WTC11 (cell line): Measurements from ENCODE around the gene DGKG. TPM values are rescaled to one million over a fixed set of nuclear protein-coding genes. Genes with fewer than 3 reads are reported as not detected.

Source experiments
- ATAC-seq: fragments of 200-7000 bp; cut with Tn5 transposase; 2 replicates; pipeline ENCODE4 v1.10.0; 2021; ENCODE audit warnings: mild to moderate bottlenecking, moderate library complexity
- CTCF ChIA-PET: fragments of 300-600 bp; sonication (Branson Sonifier 250); formaldehyde crosslinking; loops from one replicate; lab custom pipeline; 2021; ENCODE audit warnings: antibody characterized with exemption; lab: Charles Lee
- POLR2A ChIA-PET: fragments of 350-600 bp; sonication (Branson Sonifier 250); formaldehyde crosslinking; loops from one replicate; lab custom pipeline; 2021; ENCODE audit warnings: antibody characterized with exemption; lab: Charles Lee
- DNase-seq: peaks from one replicate; pipeline ENCODE4 v3.0.0; 2021; ENCODE audit warnings: low spot score
- H3K27ac Mint-ChIP-seq: 2 replicates; pipeline ENCODE4 v1.8.0; 2021; ENCODE audit warnings: mixed read lengths
- H3K27me3 Mint-ChIP-seq: 2 replicates; pipeline ENCODE4 v1.8.0; 2021; ENCODE audit warnings: low read depth, mild to moderate bottlenecking, moderate library complexity, mixed read lengths
- H3K36me3 Mint-ChIP-seq: 2 replicates; pipeline ENCODE4 v1.8.0; 2021; ENCODE audit warnings: mixed read lengths
- H3K4me1 Mint-ChIP-seq: 2 replicates; pipeline ENCODE4 v1.8.0; 2022; ENCODE audit warnings: mixed read lengths
- H3K4me3 Mint-ChIP-seq: 2 replicates; pipeline ENCODE4 v1.8.0; 2021; ENCODE audit warnings: mild to moderate bottlenecking, moderate library complexity, mixed read lengths
- H3K9me3 Mint-ChIP-seq: 2 replicates; pipeline ENCODE4 v1.8.0; 2021; ENCODE audit warnings: mixed read lengths
- ATF6 ChIP-seq: sonication (generic); formaldehyde crosslinking; IDR thresholded peaks from 2 replicates; pipeline ENCODE4 v1.8.1; 2023; ENCODE audit warnings: mild to moderate bottlenecking, missing genetic modification reagents
- EMX1 ChIP-seq: fragments of 250-450 bp; sonication (Bioruptor Pico); IDR thresholded peaks from 2 replicates; pipeline ENCODE4 v1.8.0; 2021; ENCODE audit warnings: mild to moderate bottlenecking
- ETV6 ChIP-seq: sonication (generic); formaldehyde crosslinking; IDR thresholded peaks from 2 replicates; pipeline ENCODE4 v1.8.1; 2022; ENCODE audit warnings: mild to moderate bottlenecking, missing genetic modification reagents
- HMGA2 ChIP-seq: fragments of 250-450 bp; sonication (Bioruptor Pico); IDR thresholded peaks from 2 replicates; pipeline ENCODE4 v1.4.0; 2021; ENCODE audit warnings: mild to moderate bottlenecking, moderate library complexity
- KAT7 ChIP-seq: sonication (generic); formaldehyde crosslinking; IDR thresholded peaks from 2 replicates; pipeline ENCODE4 v1.8.1; 2023; ENCODE audit warnings: missing genetic modification reagents, mild to moderate bottlenecking, borderline replicate concordance
- NR1H2 ChIP-seq: sonication (generic); formaldehyde crosslinking; IDR thresholded peaks from 2 replicates; pipeline ENCODE4 v1.9.0; 2021; ENCODE audit warnings: mild to moderate bottlenecking, moderate library complexity, missing genetic modification reagents
- PRDM15 ChIP-seq: sonication (generic); formaldehyde crosslinking; IDR thresholded peaks from 2 replicates; pipeline ENCODE4 v1.8.0; 2022; ENCODE audit warnings: missing genetic modification reagents
- ZNF532 ChIP-seq: fragments of 250-450 bp; sonication (Bioruptor Pico); IDR thresholded peaks from 2 replicates; pipeline ENCODE4 v1.9.0; 2021; ENCODE audit warnings: mild to moderate bottlenecking, borderline replicate concordance
- ZSCAN18 ChIP-seq: fragments of 250-450 bp; sonication (Bioruptor Pico); IDR thresholded peaks from 2 replicates; pipeline ENCODE4 v2.1.2; 2022; ENCODE audit warnings: mild to moderate bottlenecking, moderate library complexity
- total RNA-seq: library from RNA; stranded (reverse); gene quantifications from 3 replicates; pipeline ENCODE4 v1.2.3, GENCODE V29; 2021
- TF ChIP-seq, protein P1 (sequence below): sonication (generic); formaldehyde crosslinking; IDR thresholded peaks from 2 replicates; pipeline ENCODE4 v1.8.1; 2022; ENCODE audit warnings: low read depth, missing genetic modification reagents, borderline replicate concordance
- TF ChIP-seq, protein P2 (sequence below): fragments of 200-600 bp; IDR thresholded peaks from 2 replicates; pipeline ENCODE4 v1.8.0; 2022; ENCODE audit warnings: antibody characterized with exemption

DGKG gene
- total RNA-seq, 1 experiment from 2014 or later, result 0.92 TPM

DNA sequence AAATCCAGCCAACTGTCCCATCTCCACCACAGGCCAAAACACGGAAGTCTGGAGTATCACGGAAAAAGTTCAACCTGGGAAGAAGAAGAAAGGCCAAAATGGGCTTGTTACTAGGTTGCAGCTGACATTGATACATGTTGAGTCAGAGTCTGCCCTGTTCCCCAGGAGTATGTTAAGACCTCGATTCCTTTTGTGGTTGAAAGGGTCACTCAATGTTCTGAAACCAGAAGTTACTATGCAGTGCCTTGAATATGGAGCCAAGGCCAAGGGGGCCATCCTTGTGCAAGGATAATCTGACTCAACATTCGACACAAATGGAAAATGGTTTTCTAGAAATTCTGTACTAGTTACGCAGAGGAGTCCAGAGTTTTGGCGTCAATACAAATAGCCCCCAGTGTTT lies 104.2 kb downstream of the DGKG start:
- ATAC-seq, result no peak
- Mint-ChIP-seq H3K36me3 (no peaks in the 10 kb centered on the region), H3K4me1 (peaks cover 33% of the 10 kb centered on the region), H3K9me3 (no peaks in the 10 kb centered on the region), H3K4me3 (no peak overlapping the region), H3K27ac (no peak overlapping the region), H3K27me3 (no peaks in the 10 kb centered on the region; the same call in 1 of the 2 replicates)
- no peak for DNase-seq
- TF ChIP-seq PRDM15 (CRISPR knock-in tag), result no peak
- no peak for TF ChIP-seq ZNF532
- TF ChIP-seq ETV6 (CRISPR knock-in tag), result no peak
- no peak for TF ChIP-seq NR1H2
- TF ChIP-seq EMX1, result no peak
- TF ChIP-seq HMGA2 (CRISPR knock-in tag), result no peak
- TF ChIP-seq ATF6 (CRISPR knock-in tag), result no peak
- TF ChIP-seq KAT7 (CRISPR knock-in tag), result no peak
- TF ChIP-seq ZSCAN18 (CRISPR knock-in tag), result no peak
- TF ChIP-seq, protein P1, sequence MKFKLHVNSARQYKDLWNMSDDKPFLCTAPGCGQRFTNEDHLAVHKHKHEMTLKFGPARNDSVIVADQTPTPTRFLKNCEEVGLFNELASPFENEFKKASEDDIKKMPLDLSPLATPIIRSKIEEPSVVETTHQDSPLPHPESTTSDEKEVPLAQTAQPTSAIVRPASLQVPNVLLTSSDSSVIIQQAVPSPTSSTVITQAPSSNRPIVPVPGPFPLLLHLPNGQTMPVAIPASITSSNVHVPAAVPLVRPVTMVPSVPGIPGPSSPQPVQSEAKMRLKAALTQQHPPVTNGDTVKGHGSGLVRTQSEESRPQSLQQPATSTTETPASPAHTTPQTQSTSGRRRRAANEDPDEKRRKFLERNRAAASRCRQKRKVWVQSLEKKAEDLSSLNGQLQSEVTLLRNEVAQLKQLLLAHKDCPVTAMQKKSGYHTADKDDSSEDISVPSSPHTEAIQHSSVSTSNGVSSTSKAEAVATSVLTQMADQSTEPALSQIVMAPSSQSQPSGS (CRISPR knock-in tag), result no peak
- CTCF ChIA-PET, result interaction anchor here (4.5 to 6.5 kb wide), 2 partner anchors 19 to 282 kb away, joined by 87 to 117 read pairs; no protein-coding TSS in a partner anchor
- POLR2A ChIA-PET, result no interaction called here

DNA sequence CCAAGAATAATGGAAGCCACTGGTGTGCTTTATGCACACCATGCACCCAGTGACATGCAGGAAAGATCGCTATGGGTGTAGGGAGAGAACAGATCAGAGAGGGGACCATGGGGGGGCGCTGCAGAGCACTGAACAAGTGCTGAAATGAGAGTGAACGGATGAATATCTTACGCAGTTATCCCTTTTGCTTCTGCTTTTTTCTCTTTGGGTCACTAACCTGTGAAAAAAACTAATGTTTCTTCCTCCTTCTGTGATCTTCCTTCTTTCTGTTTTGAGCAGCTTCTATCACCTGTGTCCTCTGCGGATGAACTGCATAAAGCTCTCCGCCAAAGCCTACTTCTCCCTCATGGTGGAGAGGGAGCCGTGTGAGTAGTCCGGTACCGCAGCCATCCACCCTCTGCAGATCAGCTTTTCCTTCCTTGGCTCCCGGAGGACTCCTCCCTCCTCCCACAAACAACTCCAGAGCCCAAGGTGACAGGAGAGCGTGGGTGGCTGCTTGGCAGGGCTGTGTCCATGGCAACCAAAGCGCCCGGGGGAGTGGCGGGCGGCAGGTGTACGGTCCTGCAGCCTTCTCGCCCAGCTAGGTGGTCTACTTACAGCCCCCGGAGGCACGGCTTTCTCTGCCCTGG lies 106.2 kb downstream of the DGKG start:
- Mint-ChIP-seq H3K27ac (no peak overlapping the region), H3K27me3 (no peaks in the 10 kb centered on the region; the same call in 1 of the 2 replicates), H3K4me3 (no peak overlapping the region), H3K36me3 (no peaks in the 10 kb centered on the region), H3K9me3 (no peaks in the 10 kb centered on the region), H3K4me1 (peaks cover 29% of the 10 kb centered on the region)
- CTCF ChIA-PET, result interaction anchor here (0.5 to 2.2 kb wide), 14 partner anchors 9 to 324 kb away, joined by 3 to 11 read pairs (median 3); no protein-coding TSS in a partner anchor
- POLR2A ChIA-PET, result no interaction called here
- TF ChIP-seq NR1H2, result no peak
- TF ChIP-seq, protein P2, sequence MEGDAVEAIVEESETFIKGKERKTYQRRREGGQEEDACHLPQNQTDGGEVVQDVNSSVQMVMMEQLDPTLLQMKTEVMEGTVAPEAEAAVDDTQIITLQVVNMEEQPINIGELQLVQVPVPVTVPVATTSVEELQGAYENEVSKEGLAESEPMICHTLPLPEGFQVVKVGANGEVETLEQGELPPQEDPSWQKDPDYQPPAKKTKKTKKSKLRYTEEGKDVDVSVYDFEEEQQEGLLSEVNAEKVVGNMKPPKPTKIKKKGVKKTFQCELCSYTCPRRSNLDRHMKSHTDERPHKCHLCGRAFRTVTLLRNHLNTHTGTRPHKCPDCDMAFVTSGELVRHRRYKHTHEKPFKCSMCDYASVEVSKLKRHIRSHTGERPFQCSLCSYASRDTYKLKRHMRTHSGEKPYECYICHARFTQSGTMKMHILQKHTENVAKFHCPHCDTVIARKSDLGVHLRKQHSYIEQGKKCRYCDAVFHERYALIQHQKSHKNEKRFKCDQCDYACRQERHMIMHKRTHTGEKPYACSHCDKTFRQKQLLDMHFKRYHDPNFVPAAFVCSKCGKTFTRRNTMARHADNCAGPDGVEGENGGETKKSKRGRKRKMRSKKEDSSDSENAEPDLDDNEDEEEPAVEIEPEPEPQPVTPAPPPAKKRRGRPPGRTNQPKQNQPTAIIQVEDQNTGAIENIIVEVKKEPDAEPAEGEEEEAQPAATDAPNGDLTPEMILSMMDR, result peak; percentile 57
- TF ChIP-seq HMGA2 (CRISPR knock-in tag), result no peak
- peak; percentile 67 for DNase-seq
- no peak for ATAC-seq
